Skin of body (tissue), 3 donors: ENCODE data around the gene ZFYVE21. TPM values are rescaled to one million over a fixed set of nuclear protein-coding genes. Genes with fewer than 3 reads are reported as not detected.
"Not testable (repeated sequence)": the region's sequence is repeated elsewhere in the genome, so short reads cannot be mapped to it uniquely, and the experiment has no call there.

ENCODE experiments used
- DNase-seq: peaks from one replicate; lab custom pipeline; 2025; lab: John Stamatoyannopoulos, UW
- small RNA-seq: library from RNA; depleted of rRNA; stranded (forward); fragments of <200 nt; gene quantifications from one replicate; pipeline ENCODE3, GENCODE V24; 2014; ENCODE audit warnings: low replicate concordance
- total RNA-seq: library from RNA; depleted of rRNA; stranded (reverse); fragments of >200 nt; gene quantifications from one replicate; pipeline ENCODE4 v1.2.3, GENCODE V29; 2014

Gene ZFYVE21
- total RNA-seq, 1 donor from 2014 or later = 47.4 TPM

DNA sequence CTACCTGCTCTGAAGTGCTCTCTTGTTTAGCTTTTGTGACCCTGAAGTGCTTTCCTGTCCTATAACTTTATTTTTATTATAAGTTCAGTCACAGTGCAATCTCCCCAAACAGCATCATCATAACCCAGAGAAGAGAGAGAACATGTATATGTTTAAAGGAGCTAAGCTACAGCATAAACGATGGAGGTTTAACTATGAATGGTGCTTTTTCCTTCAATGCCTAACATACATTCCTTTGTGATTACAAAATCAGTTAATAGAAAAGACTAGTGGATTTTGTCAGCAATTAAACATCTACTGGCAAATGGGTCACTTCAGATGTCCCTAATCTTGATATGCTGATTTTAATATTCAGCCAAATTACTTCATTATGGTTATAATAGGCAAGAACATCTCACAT is 46.4 kb downstream of the ZFYVE21 start:
- no peak for DNase-seq

DNA sequence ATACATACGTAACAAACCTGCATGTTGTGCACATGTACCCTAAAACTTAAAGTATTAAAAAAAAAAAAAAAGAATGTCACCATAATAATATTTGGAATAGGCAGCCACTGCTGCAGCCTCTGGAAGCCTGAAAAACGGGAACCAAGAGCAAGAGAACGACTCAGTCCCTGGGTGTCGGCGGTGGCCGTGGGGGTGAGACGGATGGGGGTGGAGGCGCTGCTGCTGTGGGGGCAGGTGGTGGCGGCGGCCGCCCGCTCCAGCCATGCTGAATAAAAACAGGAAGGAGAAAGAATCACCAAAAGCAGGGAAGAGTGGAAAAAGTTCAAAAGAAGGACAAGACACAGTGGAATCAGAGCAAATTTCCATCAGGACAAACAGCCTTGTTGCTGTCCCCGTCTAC is 46.9 kb downstream of the ZFYVE21 start:
- DNase-seq = no peak

DNA sequence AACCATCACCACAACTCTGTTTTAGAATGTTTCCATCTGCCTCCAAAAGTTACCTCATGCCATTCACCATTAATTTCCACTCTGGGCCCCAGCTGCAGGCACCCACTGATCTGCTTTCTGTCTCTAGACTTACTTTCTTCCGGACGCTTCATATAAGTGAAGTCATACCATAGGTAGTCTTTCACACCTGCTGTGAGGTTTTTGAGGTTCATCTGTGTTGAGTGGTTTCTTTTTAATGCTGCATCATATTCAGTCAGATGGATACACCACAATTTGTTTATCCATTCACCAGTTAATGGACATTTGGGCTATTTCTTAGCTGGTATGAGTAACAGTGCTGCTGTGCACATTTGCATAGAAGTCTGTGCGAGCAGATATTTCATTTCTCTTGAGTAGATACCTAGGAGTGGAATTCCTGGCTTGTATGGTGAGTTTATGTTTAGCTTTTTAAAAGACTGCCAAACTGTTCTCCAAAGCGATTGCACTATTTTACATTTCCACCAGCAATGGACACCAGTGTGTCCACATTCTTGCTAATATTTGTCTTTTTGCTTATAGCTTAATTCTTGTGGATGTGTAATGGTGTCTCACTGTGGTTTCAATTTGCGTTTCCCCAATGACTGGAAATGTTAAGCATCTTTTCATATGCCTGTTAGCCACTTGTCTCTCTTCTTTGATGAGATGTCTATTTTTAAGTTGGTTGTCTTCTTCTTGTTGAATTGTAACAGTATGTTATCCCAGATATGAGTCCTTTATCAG is 48.3 kb downstream of the ZFYVE21 start:
- DNase-seq = no peak

DNA sequence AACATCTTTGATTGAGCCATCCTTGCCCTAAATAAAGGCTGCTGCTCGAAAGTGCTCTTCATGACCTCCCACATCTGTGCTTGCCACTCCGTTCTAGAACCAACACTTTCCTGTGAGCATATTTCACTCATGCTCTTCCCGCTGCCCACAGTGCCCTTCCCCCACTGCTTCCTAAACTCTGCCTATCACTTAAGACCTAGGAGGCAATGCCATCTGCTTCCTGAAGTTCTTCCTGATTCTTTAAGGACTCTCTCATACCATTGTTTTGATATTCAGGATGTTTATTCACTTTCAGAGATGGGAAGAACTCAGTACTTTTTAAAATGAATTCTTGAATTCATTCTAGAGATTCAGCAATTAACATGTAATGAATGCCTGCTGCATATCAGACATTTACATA is 49.9 kb downstream of the ZFYVE21 start:
- DNase-seq = no peak

DNA sequence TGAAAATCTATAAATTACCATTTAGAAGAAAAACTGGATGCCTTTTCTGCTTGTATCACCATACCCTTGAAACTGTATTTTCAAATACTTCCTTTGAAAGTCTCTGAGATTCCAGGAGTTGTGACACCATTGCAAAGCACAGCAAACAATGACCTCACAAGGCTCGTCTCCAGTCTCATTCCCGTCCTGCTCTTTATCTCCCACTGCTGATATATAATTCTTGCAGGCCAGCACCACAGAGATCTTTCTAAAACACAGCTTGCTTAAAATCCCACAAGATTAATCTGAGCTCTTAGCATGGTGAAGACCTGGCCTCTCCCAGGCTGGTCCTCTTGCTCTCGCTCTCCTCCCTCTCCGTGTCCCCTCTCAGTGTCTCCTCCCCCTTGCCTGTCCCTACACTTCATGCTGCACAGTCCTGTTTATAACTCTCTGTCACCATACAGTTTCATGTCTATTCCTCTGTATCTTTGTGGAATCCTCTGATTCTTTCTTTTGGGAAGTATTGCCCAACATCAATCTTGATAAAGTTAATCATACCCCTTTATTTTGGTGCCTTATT is 51.8 kb downstream of the ZFYVE21 start:
- no peak for DNase-seq

DNA sequence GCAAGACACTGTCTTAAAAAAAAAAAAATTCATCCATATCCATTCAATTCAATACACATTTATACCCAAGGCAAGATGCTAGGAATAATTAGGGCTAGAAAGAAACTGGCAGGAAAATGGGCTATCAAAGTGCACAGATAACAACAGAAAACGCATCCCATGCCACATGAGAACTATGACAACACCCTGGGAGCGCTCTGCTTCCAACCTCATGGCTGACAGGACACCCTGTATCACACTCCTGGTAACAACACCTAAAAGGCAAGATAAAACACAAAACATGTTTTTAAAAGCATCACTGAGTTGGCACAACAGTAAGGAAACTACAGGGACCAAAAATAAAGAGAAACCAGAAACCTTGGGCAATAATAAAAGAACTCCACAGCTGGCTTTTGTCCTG is 54.9 kb downstream of the ZFYVE21 start:
- no peak for DNase-seq

DNA sequence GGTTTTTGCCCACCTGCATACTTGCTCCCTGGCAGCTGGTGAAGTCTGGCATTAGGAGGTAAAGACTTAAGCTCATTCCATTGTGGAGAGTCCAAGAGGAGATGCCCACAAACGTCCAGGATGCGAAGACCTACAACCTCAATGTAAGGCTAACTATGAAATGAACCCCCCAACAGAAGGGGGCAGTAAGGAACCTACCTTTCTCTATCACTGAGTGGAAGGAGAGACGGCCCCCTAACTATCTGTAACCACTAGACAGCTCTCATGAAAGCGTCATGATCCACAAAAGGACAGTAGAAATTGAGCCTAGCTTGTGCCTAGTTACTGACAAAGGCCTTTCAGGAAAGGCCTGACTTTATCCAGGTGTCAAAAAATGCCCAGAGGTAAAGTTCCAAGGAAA is 55.3 kb downstream of the ZFYVE21 start:
- no peak for DNase-seq

DNA sequence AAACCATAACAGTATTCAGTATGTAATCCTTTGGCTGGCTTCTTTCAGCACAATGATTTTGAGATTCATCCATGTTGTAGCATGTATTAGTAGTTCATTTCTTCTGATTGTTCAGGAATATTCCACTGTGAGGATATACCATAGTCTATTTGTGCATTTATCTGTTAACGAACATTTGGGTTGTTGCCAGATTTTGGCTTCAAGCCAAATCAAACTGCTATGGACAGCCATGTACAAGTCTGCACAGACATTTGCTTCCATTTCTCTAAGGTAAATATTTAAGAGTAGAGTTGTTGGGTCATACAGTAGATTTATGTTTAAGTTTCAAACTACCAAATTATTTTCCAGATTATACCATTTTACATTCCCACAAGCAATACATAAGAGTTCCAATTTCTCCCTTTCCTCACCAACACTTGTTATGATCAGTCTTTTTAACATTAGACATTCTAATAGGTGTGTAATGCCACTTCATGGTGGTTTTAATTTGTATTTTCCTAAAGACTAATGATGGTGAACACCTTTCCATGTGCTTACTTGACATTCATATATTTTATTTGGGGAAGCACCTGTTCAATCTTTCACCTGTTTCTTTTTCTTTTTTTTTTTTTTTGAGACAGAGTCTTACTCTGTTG is 56.6 kb downstream of the ZFYVE21 start:
- DNase-seq = no peak

DNA sequence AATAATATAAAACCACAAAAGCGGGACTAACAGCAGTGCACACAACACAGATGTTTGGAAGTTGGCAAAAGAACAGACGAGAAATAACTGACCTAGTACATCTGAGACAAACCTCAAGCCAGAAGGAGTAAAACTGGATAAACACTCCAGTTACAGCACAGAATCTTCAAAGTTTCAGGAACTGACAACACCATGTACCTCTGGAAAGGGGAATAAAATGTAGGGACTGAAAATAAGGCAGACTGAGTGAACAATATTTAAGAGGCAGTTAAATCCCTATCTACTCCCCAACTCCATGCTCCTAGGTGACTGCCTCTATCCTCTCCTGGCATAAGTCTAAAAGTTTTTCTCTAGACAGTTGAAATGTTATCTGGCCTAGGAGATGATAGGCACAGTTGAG is 57.9 kb downstream of the ZFYVE21 start:
- DNase-seq = no peak

DNA sequence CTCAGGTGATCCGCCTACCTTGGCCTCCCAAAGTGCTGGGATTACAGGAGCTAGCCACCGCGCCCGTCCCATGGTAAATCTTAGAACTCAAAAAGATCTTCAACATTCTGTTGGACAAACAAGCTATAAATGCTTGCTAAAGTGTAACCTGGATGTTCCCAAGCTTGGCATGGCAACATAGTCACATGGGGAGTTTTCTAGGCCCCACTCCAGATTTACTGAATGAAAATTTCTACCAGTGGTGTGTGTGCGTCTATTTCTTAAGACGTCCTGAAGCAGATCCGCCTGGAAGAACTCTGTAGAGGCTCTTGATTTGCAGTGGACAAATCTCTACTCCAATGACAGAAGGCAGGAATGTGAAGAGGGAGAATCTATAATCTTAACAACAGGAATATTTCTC is 59.9 kb downstream of the ZFYVE21 start:
- no peak for DNase-seq

DNA sequence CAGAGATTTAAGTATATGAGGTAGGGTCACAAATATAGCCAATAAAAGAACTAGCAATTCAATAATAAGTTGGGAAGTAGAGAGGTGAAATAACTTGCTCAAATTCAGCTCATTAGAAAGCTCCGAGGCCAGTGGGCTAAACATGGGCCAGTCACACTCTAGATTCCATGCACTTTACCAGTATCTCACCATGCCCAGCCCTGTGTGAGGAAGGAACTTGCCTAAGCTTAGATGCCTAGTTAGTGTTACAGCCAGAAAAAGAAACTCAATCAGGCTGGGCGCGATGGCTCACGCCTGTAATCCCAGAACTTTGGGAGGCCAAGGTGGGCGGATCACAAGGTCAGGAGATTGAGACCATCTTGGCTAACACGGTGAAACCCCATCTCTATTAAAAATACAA is 60.7 kb downstream of the ZFYVE21 start:
- not testable (repeated sequence) for DNase-seq

DNA sequence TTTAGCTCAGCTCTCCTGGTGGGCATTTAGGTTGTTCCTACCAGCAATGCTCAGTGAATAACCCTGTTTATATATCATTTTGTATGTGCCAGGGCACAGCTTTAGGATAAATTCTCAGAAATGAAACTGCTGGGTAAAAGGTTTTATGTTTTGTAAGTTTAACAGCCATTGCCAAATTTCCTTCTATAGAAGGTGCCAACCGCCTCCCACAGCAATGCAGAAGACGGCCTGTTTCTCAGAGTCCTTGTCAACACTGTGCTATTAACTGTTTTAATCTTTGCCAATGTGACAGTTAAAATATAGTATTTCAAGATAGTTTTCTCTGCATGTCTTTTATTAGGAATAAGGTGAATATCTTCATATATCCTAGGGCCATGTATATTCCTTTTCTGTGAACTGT is 66.8 kb downstream of the ZFYVE21 start:
- no peak for DNase-seq

Small RNAs within 50 kb of the gene (small RNA-seq; reads per million reads assigned to genes)
- gene RF00019 = not detected

Other genes starting within 250 kb of the ZFYVE21 start
- gene CKB, start 193.0 kb upstream of the ZFYVE21 start, total RNA-seq = 75.4 TPM
- 5.8 TPM for gene TRMT61A, start 186.6 kb upstream of the ZFYVE21 start, total RNA-seq
- 26.2 TPM for gene BAG5, start 153.2 kb upstream of the ZFYVE21 start, total RNA-seq
- gene COA8, start 152.8 kb upstream of the ZFYVE21 start, total RNA-seq = 21.8 TPM
- gene KLC1, start 86.6 kb upstream of the ZFYVE21 start, total RNA-seq = 122 TPM
- gene XRCC3, start 359 bp upstream of the ZFYVE21 start, total RNA-seq = 6.7 TPM
- gene PPP1R13B, start 131.8 kb downstream of the ZFYVE21 start, total RNA-seq = 18.1 TPM
- gene TDRD9, start 212.6 kb downstream of the ZFYVE21 start, total RNA-seq = 0.39 TPM
- not detected for gene RD3L, start 226.7 kb downstream of the ZFYVE21 start, total RNA-seq